GM21529 (cell line): ENCODE measurements around the gene GPR141.
"Not testable (repeated sequence)": the region's sequence is repeated elsewhere in the genome, so short reads cannot be mapped to it uniquely, and the experiment has no call there.

Experiments used
- ATAC-seq: cut with Tn5 transposase; IDR thresholded peaks from one replicate; pipeline ENCODE4 v1.9.1; 2021; ENCODE audit not compliant: unreplicated experiment

Gene GPR141

GRCh38 chr7:37686556-37687345, 3.2 kb downstream of the GPR141 start:
- ATAC-seq = no peak

GRCh38 chr7:37690206-37690605, 6.6 kb downstream of the GPR141 start:
- ATAC-seq = no peak

GRCh38 chr7:37694208-37695094, 10.9 kb downstream of the GPR141 start:
- ATAC-seq = no peak

- no peak for ATAC-seq
Measured at GRCh38 chr7:37698276-37698675, 14.7 kb downstream of the GPR141 start.

GRCh38 chr7:37698782-37699181, 15.2 kb downstream of the GPR141 start:
- no peak for ATAC-seq

GRCh38 chr7:37701769-37702168, 18.2 kb downstream of the GPR141 start:
- ATAC-seq = no peak

- ATAC-seq = no peak
Measured at GRCh38 chr7:37703361-37703760, 19.8 kb downstream of the GPR141 start.

- ATAC-seq = not testable (repeated sequence)
Measured at GRCh38 chr7:37704328-37704833, 20.8 kb downstream of the GPR141 start.

GRCh38 chr7:37705976-37706375, 22.4 kb downstream of the GPR141 start:
- ATAC-seq = no peak

GRCh38 chr7:37706804-37707203, 23.2 kb downstream of the GPR141 start:
- ATAC-seq = no peak

- ATAC-seq = no peak
Measured at GRCh38 chr7:37707754-37708485, 24.4 kb downstream of the GPR141 start.

- peak; percentile 99 for ATAC-seq
Measured at GRCh38 chr7:37709631-37710509, 26.3 kb downstream of the GPR141 start.

- ATAC-seq = no peak
Measured at GRCh38 chr7:37713613-37714012, 30.0 kb downstream of the GPR141 start.

- ATAC-seq = no peak
Measured at GRCh38 chr7:37714606-37715005, 31.0 kb downstream of the GPR141 start.

GRCh38 chr7:37718585-37718984, 35.0 kb downstream of the GPR141 start:
- peak; percentile 66 for ATAC-seq

GRCh38 chr7:37719077-37719476, 35.5 kb downstream of the GPR141 start:
- peak; percentile 93 for ATAC-seq

- ATAC-seq = no peak
Measured at GRCh38 chr7:37724732-37725131, 41.2 kb downstream of the GPR141 start.

- ATAC-seq = no peak
Measured at GRCh38 chr7:37726016-37726415, 42.5 kb downstream of the GPR141 start.

GRCh38 chr7:37728747-37729146, 45.2 kb downstream of the GPR141 start:
- peak; percentile 76 for ATAC-seq

GRCh38 chr7:37729181-37729580, 45.6 kb downstream of the GPR141 start:
- ATAC-seq = no peak
